ENCODE measurements around the gene MORC2. TPM values are rescaled to one million over a fixed set of nuclear protein-coding genes. Genes with fewer than 3 reads are reported as not detected.

MORC2 gene
- total RNA-seq, 5 donors from 2014 or later (not counting 1 experiment from before 2014, with no cell fraction given): 33.6 to 49.1 (median 45.4) TPM

GRCh38 chr22:30885001-30885366, 83.6 kb downstream of the MORC2 start:
- H3K27me3 Mint-ChIP-seq: no peaks in the 10 kb centered on the region
- H3K4me1 Mint-ChIP-seq: no peaks in the 10 kb centered on the region
- H3K4me1 ChIP-seq (ENCODE audit: control insufficient read depth in 1 of 2, extremely low read depth in 1 of 2, insufficient read depth in 2 of 2, low read length in 2 of 2): no peaks in the 10 kb centered on the region
- no peak overlapping the region for H3K27ac ChIP-seq (ENCODE audit: low read length)
- ATAC-seq (replicated peaks in 1 of 4) (no peak), DNase-seq (no peak)
- no peak overlapping the region for H3K27ac Mint-ChIP-seq
- WGBS (ENCODE audit: insufficient coverage): 100% methylated on average over 2 of the region's 5 CpGs
- ChIA-PET POLR2A (no interaction called here), CTCF (no interaction called here)
- peaks cover 3% of the 10 kb centered on the region for H3K36me3 Mint-ChIP-seq
- no peaks in the 10 kb centered on the region for H3K9me3 Mint-ChIP-seq
- no peak overlapping the region for H3K4me3 Mint-ChIP-seq
- H3K27me3 ChIP-seq (replicated peaks in 1 of 2; ENCODE audit: control insufficient read depth in 2 of 2, extremely low read depth in 1 of 2, insufficient read depth in 2 of 2, low read length in 1 of 2): peaks cover 0 to 5% of the 10 kb centered on the region in 2 experiments
- H3K9me3 ChIP-seq: no peaks in the 10 kb centered on the region
- no peak overlapping the region for H3K4me3 ChIP-seq (ENCODE audit: control insufficient read depth in 1 of 2, extremely low read depth in 1 of 2, low read length in 1 of 2)
- peaks cover 0 to 2% of the 10 kb centered on the region in 2 donors for H3K36me3 ChIP-seq (ENCODE audit: control insufficient read depth in 2 of 2, extremely low read depth in 1 of 2, insufficient read depth in 1 of 2, low read length in 1 of 2)

GRCh38 chr22:30884211-30885000, 84.2 kb downstream of the MORC2 start:
- CTCF ChIA-PET: no interaction called here

GRCh38 chr22:30883586-30884145, 84.9 kb downstream of the MORC2 start:
- no peak for ATAC-seq (replicated peaks in 1 of 4)
- WGBS (ENCODE audit: insufficient coverage): 82% methylated on average over 4 of the region's 7 CpGs
- no peak overlapping the region for H3K27ac Mint-ChIP-seq
- no peaks in the 10 kb centered on the region for H3K27me3 Mint-ChIP-seq
- Histone ChIP-seq H3K27ac (ENCODE audit: low read length) (no peak overlapping the region), H3K4me1 (ENCODE audit: control insufficient read depth in 1 of 2, extremely low read depth in 1 of 2, insufficient read depth in 2 of 2, low read length in 2 of 2) (no peaks in the 10 kb centered on the region), H3K9me3 (no peaks in the 10 kb centered on the region), H3K4me3 (ENCODE audit: control insufficient read depth in 1 of 2, extremely low read depth in 1 of 2, low read length in 1 of 2) (no peak overlapping the region), H3K27me3 (replicated peaks in 1 of 2; ENCODE audit: control insufficient read depth in 2 of 2, extremely low read depth in 1 of 2, insufficient read depth in 2 of 2, low read length in 1 of 2) (peaks cover 0 to 5% of the 10 kb centered on the region in 2 experiments), H3K36me3 (ENCODE audit: control insufficient read depth in 2 of 2, extremely low read depth in 1 of 2, insufficient read depth in 1 of 2, low read length in 1 of 2) (no peaks in the 10 kb centered on the region)
- no peaks in the 10 kb centered on the region for H3K4me1 Mint-ChIP-seq
- ChIA-PET POLR2A (no interaction called here), CTCF (no interaction called here)
- H3K9me3 Mint-ChIP-seq: no peaks in the 10 kb centered on the region
- H3K36me3 Mint-ChIP-seq: no peaks in the 10 kb centered on the region
- no peak for DNase-seq
- no peak overlapping the region for H3K4me3 Mint-ChIP-seq

More at GRCh38 chr22:30884211-30885000, 84.2 kb downstream of the MORC2 start:
- DNase-seq (no peak), ATAC-seq (replicated peaks in 1 of 4) (no peak)
- Histone ChIP-seq H3K27me3 (replicated peaks in 1 of 2; ENCODE audit: control insufficient read depth in 2 of 2, extremely low read depth in 1 of 2, insufficient read depth in 2 of 2, low read length in 1 of 2) (peaks cover 0 to 5% of the 10 kb centered on the region in 2 experiments), H3K4me3 (ENCODE audit: control insufficient read depth in 1 of 2, extremely low read depth in 1 of 2, low read length in 1 of 2) (no peak overlapping the region), H3K9me3 (no peaks in the 10 kb centered on the region), H3K27ac (ENCODE audit: low read length) (no peak overlapping the region), H3K4me1 (ENCODE audit: control insufficient read depth in 1 of 2, extremely low read depth in 1 of 2, insufficient read depth in 2 of 2, low read length in 2 of 2) (no peaks in the 10 kb centered on the region), H3K36me3 (ENCODE audit: control insufficient read depth in 2 of 2, extremely low read depth in 1 of 2, insufficient read depth in 1 of 2, low read length in 1 of 2) (peaks cover 0 to 2% of the 10 kb centered on the region in 2 donors)
- H3K4me1 Mint-ChIP-seq: no peaks in the 10 kb centered on the region
- 92% methylated on average over 13 of the region's 18 CpGs for WGBS (ENCODE audit: insufficient coverage)
- POLR2A ChIA-PET: no interaction called here
- H3K9me3 Mint-ChIP-seq: no peaks in the 10 kb centered on the region
- H3K27me3 Mint-ChIP-seq: no peaks in the 10 kb centered on the region
- H3K27ac Mint-ChIP-seq: no peak overlapping the region
- peaks cover 3% of the 10 kb centered on the region for H3K36me3 Mint-ChIP-seq
- H3K4me3 Mint-ChIP-seq: no peak overlapping the region

GRCh38 chr22:30882974-30883533, 85.5 kb downstream of the MORC2 start:
- Histone ChIP-seq H3K27ac (ENCODE audit: low read length) (no peak overlapping the region), H3K4me1 (ENCODE audit: control insufficient read depth in 1 of 2, extremely low read depth in 1 of 2, insufficient read depth in 2 of 2, low read length in 2 of 2) (no peaks in the 10 kb centered on the region), H3K36me3 (ENCODE audit: control insufficient read depth in 2 of 2, extremely low read depth in 1 of 2, insufficient read depth in 1 of 2, low read length in 1 of 2) (no peaks in the 10 kb centered on the region), H3K27me3 (replicated peaks in 1 of 2; ENCODE audit: control insufficient read depth in 2 of 2, extremely low read depth in 1 of 2, insufficient read depth in 2 of 2, low read length in 1 of 2) (peaks cover 0 to 5% of the 10 kb centered on the region in 2 experiments), H3K9me3 (no peaks in the 10 kb centered on the region), H3K4me3 (ENCODE audit: control insufficient read depth in 1 of 2, extremely low read depth in 1 of 2, low read length in 1 of 2) (no peak overlapping the region)
- Mint-ChIP-seq H3K9me3 (no peaks in the 10 kb centered on the region), H3K27me3 (no peaks in the 10 kb centered on the region), H3K27ac (no peak overlapping the region), H3K4me1 (no peaks in the 10 kb centered on the region), H3K36me3 (no peaks in the 10 kb centered on the region), H3K4me3 (no peak overlapping the region)
- ChIA-PET CTCF (no interaction called here), POLR2A (no interaction called here)
- DNase-seq: no peak
- 81% methylated on average over 2 of the region's 4 CpGs for WGBS (ENCODE audit: insufficient coverage)
- no peak for ATAC-seq (replicated peaks in 1 of 4)

- H3K4me3 Mint-ChIP-seq: no peak overlapping the region
- H3K27ac ChIP-seq (ENCODE audit: low read length): no peak overlapping the region
Measured at GRCh38 chr22:30882184-30882717, 86.3 kb downstream of the MORC2 start.

GRCh38 chr22:30881361-30882183, 87.0 kb downstream of the MORC2 start:
- CTCF ChIA-PET: no interaction called here
- ATAC-seq (replicated peaks in 1 of 4) (no peak), DNase-seq (no peak)
- no peaks in the 10 kb centered on the region for H3K9me3 Mint-ChIP-seq
- H3K4me3 Mint-ChIP-seq: no peak overlapping the region
- H3K27me3 ChIP-seq (replicated peaks in 1 of 2; ENCODE audit: control insufficient read depth in 2 of 2, extremely low read depth in 1 of 2, insufficient read depth in 2 of 2, low read length in 1 of 2): peaks cover 0 to 5% of the 10 kb centered on the region in 2 experiments
- no peaks in the 10 kb centered on the region for H3K36me3 ChIP-seq (ENCODE audit: control insufficient read depth in 2 of 2, extremely low read depth in 1 of 2, insufficient read depth in 1 of 2, low read length in 1 of 2)
- H3K27ac ChIP-seq (ENCODE audit: low read length): no peak overlapping the region
- POLR2A ChIA-PET: no interaction called here
- H3K27ac Mint-ChIP-seq: no peak overlapping the region
- WGBS (ENCODE audit: insufficient coverage): 78% methylated on average over 8 of the region's 14 CpGs
- no peaks in the 10 kb centered on the region for H3K4me1 ChIP-seq (ENCODE audit: control insufficient read depth in 1 of 2, extremely low read depth in 1 of 2, insufficient read depth in 2 of 2, low read length in 2 of 2)
- no peaks in the 10 kb centered on the region for H3K4me1 Mint-ChIP-seq
- no peaks in the 10 kb centered on the region for H3K36me3 Mint-ChIP-seq
- no peaks in the 10 kb centered on the region for H3K9me3 ChIP-seq
- no peaks in the 10 kb centered on the region for H3K27me3 Mint-ChIP-seq
- no peak overlapping the region for H3K4me3 ChIP-seq (ENCODE audit: control insufficient read depth in 1 of 2, extremely low read depth in 1 of 2, low read length in 1 of 2)

More at GRCh38 chr22:30882184-30882717, 86.3 kb downstream of the MORC2 start:
- DNase-seq (no peak), ATAC-seq (replicated peaks in 1 of 4) (no peak)
- POLR2A ChIA-PET: no interaction called here
- H3K4me1 Mint-ChIP-seq: no peaks in the 10 kb centered on the region
- H3K36me3 ChIP-seq (ENCODE audit: control insufficient read depth in 2 of 2, extremely low read depth in 1 of 2, insufficient read depth in 1 of 2, low read length in 1 of 2): no peaks in the 10 kb centered on the region
- no peaks in the 10 kb centered on the region for H3K4me1 ChIP-seq (ENCODE audit: control insufficient read depth in 1 of 2, extremely low read depth in 1 of 2, insufficient read depth in 2 of 2, low read length in 2 of 2)
- no peaks in the 10 kb centered on the region for H3K27me3 Mint-ChIP-seq
- 87% methylated on average over 4 of the region's 6 CpGs for WGBS (ENCODE audit: insufficient coverage)
- CTCF ChIA-PET: no interaction called here
- no peaks in the 10 kb centered on the region for H3K9me3 Mint-ChIP-seq
- no peak overlapping the region for H3K27ac Mint-ChIP-seq
- H3K9me3 ChIP-seq: no peaks in the 10 kb centered on the region
- H3K4me3 ChIP-seq (ENCODE audit: control insufficient read depth in 1 of 2, extremely low read depth in 1 of 2, low read length in 1 of 2): no peak overlapping the region
- no peaks in the 10 kb centered on the region for H3K36me3 Mint-ChIP-seq
- peaks cover 0 to 5% of the 10 kb centered on the region in 2 experiments for H3K27me3 ChIP-seq (replicated peaks in 1 of 2; ENCODE audit: control insufficient read depth in 2 of 2, extremely low read depth in 1 of 2, insufficient read depth in 2 of 2, low read length in 1 of 2)

All from T-cell (primary cell).